ENCODE measurements around the gene APBB1. TPM values are rescaled to one million over a fixed set of nuclear protein-coding genes. Genes with fewer than 3 reads are reported as not detected.

APBB1 gene
- total and polyA plus RNA-seq, 2 donors (not counting 1 experiment from before 2014, with no cell fraction given), result 23.4 to 32.5 TPM

- Histone ChIP-seq H3K27ac (ENCODE audit: low read length in 2 of 2) (no peak overlapping the region), H2AFZ (ENCODE audit: insufficient read depth, low read depth, low read length, poor library complexity, severe bottlenecking) (no peak overlapping the region), H4K20me1 (ENCODE audit: control insufficient read depth, insufficient read depth, low read length, poor library complexity, severe bottlenecking) (no peaks in the 10 kb centered on the region), H3K9me3 (ENCODE audit: control extremely low read depth in 1 of 3, control insufficient read depth in 2 of 3, insufficient read depth in 1 of 3, low read length in 2 of 3) (no peaks in the 10 kb centered on the region), H3K36me3 (replicated peaks in 1 of 2; ENCODE audit: control extremely low read depth in 1 of 2, control insufficient read depth in 1 of 2, extremely low read depth in 1 of 2, insufficient read depth in 2 of 2, low read length in 1 of 2) (peaks cover 0 to 6% of the 10 kb centered on the region in 2 experiments), H3K27me3 (replicated peaks in 1 of 4; ENCODE audit: control extremely low read depth in 1 of 4, control insufficient read depth in 3 of 4, insufficient read depth in 4 of 4, low read length in 3 of 4) (no peaks in the 10 kb centered on the region), H3K9ac (ENCODE audit: low read length) (no peak overlapping the region), H3K79me2 (ENCODE audit: control insufficient read depth, insufficient read depth, low read length) (peaks cover 13% of the 10 kb centered on the region), H3K4me3 (ENCODE audit: control extremely low read depth in 1 of 5, extremely low read depth in 1 of 5, insufficient read depth in 1 of 5, low read depth in 2 of 5, low read length in 4 of 5) (no peak overlapping the region), H3K4me1 (ENCODE audit: control insufficient read depth in 2 of 2, insufficient read depth in 2 of 2, low read length in 2 of 2) (peaks cover 12 to 13% of the 10 kb centered on the region in 2 donors), H3K4me2 (replicated peaks; ENCODE audit: low read depth, low read length, poor library complexity, severe bottlenecking) (no peak overlapping the region)
- TF ChIP-seq EZH2 (IDR thresholded peaks at IDR 0.05; ENCODE audit: borderline replicate concordance, insufficient read depth, low read depth, low read length, poor library complexity, severe bottlenecking) (no peak), CTCF (IDR thresholded peaks at IDR 0.05) (no peak)
- Mint-ChIP-seq H3K4me3 (no peak overlapping the region), H3K27me3 (no peaks in the 10 kb centered on the region), H3K4me1 (peaks cover 9% of the 10 kb centered on the region), H3K9me3 (ENCODE audit: insufficient read depth) (no peaks in the 10 kb centered on the region), H3K27ac (no peak overlapping the region)
- DNase-seq (no peak), ATAC-seq (ENCODE audit: low read depth) (no peak)
- 94% methylated on average over 10 of the region's 10 CpGs for WGBS (ENCODE audit: insufficient coverage)
- intact Hi-C loops (cut with micrococcal nuclease), result no loop called here
- CTCF ChIA-PET, result interaction anchor here (0.6 to 0.7 kb wide), 2 partner anchors 24 kb away, joined by 3 read pairs; no protein-coding TSS in a partner anchor
- POLR2A ChIA-PET, result interaction anchor here (1.2 kb wide), 1 partner anchor 207 kb away, joined by 3 read pairs; the partner anchor contains the start of gene TPP1
Measured at GRCh38 chr11:6411594-6412031, 7.3 kb downstream of the APBB1 start.

GRCh38 chr11:6410695-6411430, 8.0 kb downstream of the APBB1 start:
- intact Hi-C loops (cut with micrococcal nuclease), result no loop called here

More at GRCh38 chr11:6410695-6411430, 8.0 kb downstream of the APBB1 start:
- no peak for DNase-seq
- Histone ChIP-seq H3K4me2 (replicated peaks; ENCODE audit: low read depth, low read length, poor library complexity, severe bottlenecking) (no peak overlapping the region), H3K4me1 (ENCODE audit: control insufficient read depth in 2 of 2, insufficient read depth in 2 of 2, low read length in 2 of 2) (peaks cover 11 to 13% of the 10 kb centered on the region in 2 donors), H2AFZ (ENCODE audit: insufficient read depth, low read depth, low read length, poor library complexity, severe bottlenecking) (no peak overlapping the region), H3K79me2 (ENCODE audit: control insufficient read depth, insufficient read depth, low read length) (peaks cover 13% of the 10 kb centered on the region), H3K27me3 (replicated peaks in 1 of 4; ENCODE audit: control extremely low read depth in 1 of 4, control insufficient read depth in 3 of 4, insufficient read depth in 4 of 4, low read length in 3 of 4) (no peaks in the 10 kb centered on the region), H3K9ac (ENCODE audit: low read length) (no peak overlapping the region), H3K4me3 (ENCODE audit: control extremely low read depth in 1 of 5, extremely low read depth in 1 of 5, insufficient read depth in 1 of 5, low read depth in 2 of 5, low read length in 4 of 5) (no peak overlapping the region), H3K9me3 (ENCODE audit: control extremely low read depth in 1 of 3, control insufficient read depth in 2 of 3, insufficient read depth in 1 of 3, low read length in 2 of 3) (no peaks in the 10 kb centered on the region), H3K36me3 (replicated peaks in 1 of 2; ENCODE audit: control extremely low read depth in 1 of 2, control insufficient read depth in 1 of 2, extremely low read depth in 1 of 2, insufficient read depth in 2 of 2, low read length in 1 of 2) (peaks cover 0 to 6% of the 10 kb centered on the region in 2 experiments), H4K20me1 (ENCODE audit: control insufficient read depth, insufficient read depth, low read length, poor library complexity, severe bottlenecking) (no peaks in the 10 kb centered on the region), H3K27ac (ENCODE audit: low read length in 2 of 2) (no peak overlapping the region)
- H3K27ac Mint-ChIP-seq, result no peak overlapping the region
- ChIA-PET POLR2A (interaction anchor here (1.2 kb wide), 1 partner anchor 208 kb away, joined by 3 read pairs; the partner anchor contains the start of gene TPP1), CTCF (interaction anchor here (1.5 kb wide), 1 partner anchor 33 kb away, joined by 3 read pairs; no protein-coding TSS in a partner anchor)
- TF ChIP-seq EZH2 (IDR thresholded peaks at IDR 0.05; ENCODE audit: borderline replicate concordance, insufficient read depth, low read depth, low read length, poor library complexity, severe bottlenecking) (no peak), CTCF (IDR thresholded peaks at IDR 0.05) (no peak)
- WGBS (ENCODE audit: insufficient coverage), result 95% methylated on average over 22 of the region's 23 CpGs
- H3K4me1 Mint-ChIP-seq, result peaks cover 16% of the 10 kb centered on the region
- no peaks in the 10 kb centered on the region for H3K27me3 Mint-ChIP-seq
- no peaks in the 10 kb centered on the region for H3K9me3 Mint-ChIP-seq (ENCODE audit: insufficient read depth)
- no peak for ATAC-seq (ENCODE audit: low read depth)
- H3K4me3 Mint-ChIP-seq, result no peak overlapping the region
